PFSK-1 (cell line): ENCODE measurements around the gene PARVB.

Source experiments
- FOXP2 ChIP-seq: optimal IDR thresholded peaks from 2 replicates; pipeline ENCODE3; 2011; ENCODE audit warnings: borderline replicate concordance, control low read depth, inconsistent platforms; ENCODE audit not compliant: insufficient read depth; ENCODE audit errors: extremely low read length, extremely low read depth
- POLR2AphosphoS5 ChIP-seq: IDR thresholded peaks from 2 replicates; pipeline ENCODE4 v1.6.1; 2012; ENCODE audit warnings: low read depth, mild to moderate bottlenecking, control low read depth, low read length, moderate library complexity
- REST ChIP-seq, 2 experiments: IDR thresholded peaks; 2 replicates each; pipeline versions ENCODE4 v1.6.1 to v1.8.0; 2011 to 2012; ENCODE audit warnings: low read depth in 2 of 2, low read length in 2 of 2, control low read depth in 1 of 2, inconsistent platforms in 1 of 2, mild to moderate bottlenecking in 1 of 2, moderate library complexity in 1 of 2; ENCODE audit not compliant: insufficient read depth in 1 of 2
- TAF1 ChIP-seq: IDR thresholded peaks from 2 replicates; pipeline ENCODE4 v1.6.1; 2012; ENCODE audit warnings: low read length, control low read depth, borderline replicate concordance; ENCODE audit not compliant: insufficient read depth

DNA sequence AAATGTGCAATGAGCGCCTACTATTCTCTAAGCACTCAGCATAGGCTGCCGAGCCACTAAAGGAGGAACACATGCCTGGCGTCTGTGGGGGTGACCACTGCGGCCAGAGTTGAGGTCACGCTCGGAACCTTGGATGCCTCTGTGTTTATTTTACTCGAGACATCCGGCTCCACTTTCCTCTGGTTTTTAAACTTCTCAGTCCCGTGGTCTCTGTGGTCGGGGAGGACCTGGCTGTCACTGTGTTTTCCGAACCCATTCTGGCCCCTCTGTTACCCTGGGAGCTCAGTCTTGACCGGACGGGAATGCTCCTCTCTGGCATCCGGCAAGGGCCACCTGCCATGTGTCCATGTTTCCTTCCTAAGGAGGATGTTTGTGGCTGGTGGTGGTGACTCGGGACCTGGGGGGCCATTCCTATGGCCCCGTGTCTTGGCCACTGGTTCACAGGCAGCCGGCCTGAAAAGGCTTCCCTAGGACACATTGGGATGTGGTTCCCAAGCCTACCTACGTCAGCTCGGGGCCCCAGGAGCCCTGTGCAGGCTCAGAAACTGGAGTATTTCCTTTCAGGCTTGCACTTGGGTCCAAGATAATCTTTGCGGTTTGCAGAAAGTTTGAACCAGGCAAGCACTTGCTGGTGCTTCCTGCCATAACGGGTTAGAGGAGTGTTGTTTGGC lies 109.9 kb downstream of the PARVB start:
- TF ChIP-seq POLR2AphosphoS5 (no peak), FOXP2 (peak; percentile 7), TAF1 (no peak), REST (IDR thresholded peaks at IDR 0.05; ENCODE audit: insufficient read depth in 1 of 2, low read depth in 2 of 2, low read length in 2 of 2) (no peak)
